HuH-7.5 (cell line): Measurements from ENCODE around the gene NUAK2.

Experiments
- DNase-seq: peaks from one replicate; pipeline ENCODE4 v3.0.0; 2011; ENCODE audit warnings: low spot score

Gene NUAK2

GRCh38 chr1:205256951-205257625, 64.5 kb downstream of the NUAK2 start:
- DNase-seq = no peak

GRCh38 chr1:205255941-205256780, 65.4 kb downstream of the NUAK2 start:
- peak; percentile 81 for DNase-seq
